GM21786 (cell line): ENCODE results near the gene DLAT.
A peak's percentile ranks its signal among the peaks of the same experiment; 100 is the strongest.
"Not testable (repeated sequence)": the region's sequence is repeated elsewhere in the genome, so short reads cannot be mapped to it uniquely, and the experiment has no call there.

Experiments used
- ATAC-seq: cut with Tn5 transposase; IDR thresholded peaks from one replicate; pipeline ENCODE4 v1.9.1; 2021; ENCODE audit not compliant: unreplicated experiment

The DLAT gene

GRCh38 chr11:112004389-112004788 is 20.8 kb upstream of the DLAT start:
- ATAC-seq: peak; percentile 97

- ATAC-seq: no peak
These were observed 19.6 kb upstream of the DLAT start for GRCh38 chr11:112005422-112006094.

- not testable (repeated sequence) for ATAC-seq
These were observed 19.1 kb upstream of the DLAT start for GRCh38 chr11:112006095-112006441.

GRCh38 chr11:112011451-112011850 is 13.8 kb upstream of the DLAT start:
- not testable (repeated sequence) for ATAC-seq

GRCh38 chr11:112012874-112013273 is 12.3 kb upstream of the DLAT start:
- no peak for ATAC-seq

- ATAC-seq: no peak
These were observed 11.6 kb upstream of the DLAT start for GRCh38 chr11:112013497-112014164.

- peak; percentile 80 for ATAC-seq
These were observed 9.0 kb upstream of the DLAT start for GRCh38 chr11:112016088-112016764.

GRCh38 chr11:112016765-112017376 is 8.3 kb upstream of the DLAT start:
- peak; percentile 45 for ATAC-seq

GRCh38 chr11:112017538-112017937 is 7.7 kb upstream of the DLAT start:
- no peak for ATAC-seq

- ATAC-seq: no peak
These were observed 6.1 kb upstream of the DLAT start for GRCh38 chr11:112019066-112019465.

- no peak for ATAC-seq
These were observed 2.1 kb upstream of the DLAT start for GRCh38 chr11:112023104-112023503.

- ATAC-seq: peak; percentile 46
These were observed 933 bp upstream of the DLAT start for GRCh38 chr11:112024178-112024772.

GRCh38 chr11:112025707-112026106 is 499 bp downstream of the DLAT start:
- no peak for ATAC-seq

- ATAC-seq: not testable (repeated sequence)
These were observed 1.7 kb downstream of the DLAT start for GRCh38 chr11:112026784-112027410.

- no peak for ATAC-seq
These were observed 4.3 kb downstream of the DLAT start for GRCh38 chr11:112029460-112029859.

GRCh38 chr11:112033902-112034301 is 8.7 kb downstream of the DLAT start:
- no peak for ATAC-seq

GRCh38 chr11:112037527-112037926 is 12.3 kb downstream of the DLAT start:
- no peak for ATAC-seq

- no peak for ATAC-seq
These were observed 17.2 kb downstream of the DLAT start for GRCh38 chr11:112042161-112042960.

GRCh38 chr11:112042961-112043304 is 17.7 kb downstream of the DLAT start:
- no peak for ATAC-seq

GRCh38 chr11:112044961-112045360 is 19.8 kb downstream of the DLAT start:
- ATAC-seq: no peak
